ENCODE data around the gene ZRANB3.
"Not testable (repeated sequence)": the region's sequence is repeated elsewhere in the genome, so short reads cannot be mapped to it uniquely, and the experiment has no call there.

The ZRANB3 gene

GRCh38 chr2:135456431-135456830 is 74.6 kb downstream of the ZRANB3 start:
- no peak for TF ChIP-seq CTCF (IDR thresholded peaks at IDR 0.05; ENCODE audit: low read depth, low read length)
- H3K27ac ChIP-seq, result no peak overlapping the region
- H3K27me3 ChIP-seq (ENCODE audit: insufficient read depth, low read depth, severe bottlenecking), result no peaks in the 10 kb centered on the region
- DNase-seq, result no peak
- no peaks in the 10 kb centered on the region for H3K36me3 ChIP-seq
- peaks cover 8% of the 10 kb centered on the region for H3K9me3 ChIP-seq (ENCODE audit: severe bottlenecking)
- no peak overlapping the region for H3K4me3 ChIP-seq (ENCODE audit: low read depth, low read length)

- Histone ChIP-seq H3K9me3 (ENCODE audit: severe bottlenecking) (peaks cover 8% of the 10 kb centered on the region), H3K27me3 (ENCODE audit: insufficient read depth, low read depth, severe bottlenecking) (no peaks in the 10 kb centered on the region), H3K36me3 (no peaks in the 10 kb centered on the region), H3K4me3 (ENCODE audit: low read depth, low read length) (no peak overlapping the region), H3K27ac (no peak overlapping the region)
- TF ChIP-seq CTCF (IDR thresholded peaks at IDR 0.05; ENCODE audit: low read depth, low read length), result no peak
- no peak for DNase-seq
Observed at GRCh38 chr2:135454608-135455007, 76.4 kb downstream of the ZRANB3 start.

GRCh38 chr2:135453027-135453426 is 78.0 kb downstream of the ZRANB3 start:
- not testable (repeated sequence) for H3K9me3 ChIP-seq (ENCODE audit: severe bottlenecking); H3K27ac ChIP-seq; H3K36me3 ChIP-seq; H3K4me3 ChIP-seq (ENCODE audit: low read depth, low read length); H3K27me3 ChIP-seq (ENCODE audit: insufficient read depth, low read depth, severe bottlenecking); DNase-seq

- H3K4me3 ChIP-seq (ENCODE audit: low read depth, low read length), result no peak overlapping the region
- DNase-seq, result no peak
- H3K27ac ChIP-seq, result no peak overlapping the region
- H3K36me3 ChIP-seq, result no peaks in the 10 kb centered on the region
- H3K9me3 ChIP-seq (ENCODE audit: severe bottlenecking), result peaks cover 8% of the 10 kb centered on the region
- TF ChIP-seq CTCF (IDR thresholded peaks at IDR 0.05; ENCODE audit: low read depth, low read length), result no peak
- H3K27me3 ChIP-seq (ENCODE audit: insufficient read depth, low read depth, severe bottlenecking), result no peaks in the 10 kb centered on the region
Observed at GRCh38 chr2:135451966-135452365, 79.1 kb downstream of the ZRANB3 start.

GRCh38 chr2:135443013-135443412 is 88.0 kb downstream of the ZRANB3 start:
- H3K36me3 ChIP-seq; H3K4me3 ChIP-seq (ENCODE audit: low read depth, low read length); H3K9me3 ChIP-seq (ENCODE audit: severe bottlenecking); DNase-seq; H3K27me3 ChIP-seq (ENCODE audit: insufficient read depth, low read depth, severe bottlenecking); H3K27ac ChIP-seq: not testable (repeated sequence)

- H3K36me3 ChIP-seq; H3K9me3 ChIP-seq (ENCODE audit: severe bottlenecking): not testable (repeated sequence)
Observed at GRCh38 chr2:135435155-135435554, 95.9 kb downstream of the ZRANB3 start.

GRCh38 chr2:135424849-135425248 is 106.2 kb downstream of the ZRANB3 start:
- Histone ChIP-seq H3K36me3 (no peaks in the 10 kb centered on the region), H3K4me3 (ENCODE audit: low read depth, low read length) (no peak overlapping the region), H3K27me3 (ENCODE audit: insufficient read depth, low read depth, severe bottlenecking) (no peaks in the 10 kb centered on the region), H3K27ac (no peak overlapping the region), H3K9me3 (ENCODE audit: severe bottlenecking) (no peaks in the 10 kb centered on the region)
- no peak for DNase-seq
- TF ChIP-seq CTCF (IDR thresholded peaks at IDR 0.05; ENCODE audit: low read depth, low read length), result no peak

More at GRCh38 chr2:135435155-135435554, 95.9 kb downstream of the ZRANB3 start:
- not testable (repeated sequence) for H3K27me3 ChIP-seq (ENCODE audit: insufficient read depth, low read depth, severe bottlenecking); H3K4me3 ChIP-seq (ENCODE audit: low read depth, low read length); H3K27ac ChIP-seq; DNase-seq
